C4-2B (cell line): ENCODE data around the gene SLC25A36.

Source experiments
- CTCF ChIP-seq: fragments of 450-650 bp; conservative IDR thresholded peaks from 2 replicates; pipeline ENCODE4 v1.5.1; 2017; ENCODE audit warnings: mild to moderate bottlenecking
- ZFX ChIP-seq: fragments of 450-650 bp; IDR thresholded peaks from 2 replicates; pipeline ENCODE4 v1.6.1; 2017

GRCh38 chr3:140917772-140918171, 23.9 kb upstream of the SLC25A36 start:
- TF ChIP-seq CTCF, result no peak
- no peak for TF ChIP-seq ZFX
